Spleen (tissue), 11 donors: ENCODE measurements around the gene E4F1. TPM values are rescaled to one million over a fixed set of nuclear protein-coding genes. Genes with fewer than 3 reads are reported as not detected.

ENCODE experiments used
- DNase-seq: peaks from one replicate; pipeline ENCODE4 v3.0.0-alpha.2; 2020
- H3K27ac ChIP-seq, 8 donors: fragments of 200-600 bp; sonication (generic) in 7 of 8; 1 replicate in 4 of 8; 2 replicates in 4 of 8; pipeline versions ENCODE4 v1.5.0 to v1.8.0; 2016 to 2021; ENCODE audit warnings: inconsistent platforms in 4 of 8, mild to moderate bottlenecking in 4 of 8, moderate library complexity in 1 of 8
- H3K27me3 ChIP-seq, 7 donors: fragments of 200-600 bp; sonication (generic) in 6 of 7; replicated peaks in 1 of 7; 1 replicate in 4 of 7; 2 replicates in 3 of 7; pipeline versions ENCODE4 v1.5.0 to v1.8.0; 2016 to 2021; ENCODE audit warnings: inconsistent platforms in 3 of 7, mild to moderate bottlenecking in 1 of 7
- H3K36me3 ChIP-seq, 6 donors: fragments of 200-600 bp; sonication (generic) in 5 of 6; 1 replicate in 4 of 6; 2 replicates in 2 of 6; pipeline versions ENCODE4 v1.5.0 to v1.8.0; 2016 to 2021; ENCODE audit warnings: inconsistent platforms in 2 of 6
- H3K4me1 ChIP-seq, 6 donors: fragments of 200-600 bp; sonication (generic) in 5 of 6; 1 replicate in 3 of 6; 2 replicates in 3 of 6; pipeline versions ENCODE4 v1.5.0 to v1.8.0; 2016 to 2021; ENCODE audit warnings: inconsistent platforms in 3 of 6
- H3K4me3 ChIP-seq, 8 donors: fragments of 200-600 bp; sonication (generic) in 7 of 8; 1 replicate in 4 of 8; 2 replicates in 4 of 8; pipeline versions ENCODE4 v1.5.0 to v1.8.0; 2016 to 2021; ENCODE audit warnings: inconsistent platforms in 4 of 8, mild to moderate bottlenecking in 4 of 8, moderate library complexity in 2 of 8
- H3K9me3 ChIP-seq, 8 donors: fragments of 200-600 bp; sonication (generic) in 7 of 8; 1 replicate in 4 of 8; 2 replicates in 4 of 8; pipeline versions ENCODE4 v1.5.0 to v1.8.0; 2016 to 2021; ENCODE audit warnings: inconsistent platforms in 4 of 8
- CTCF ChIP-seq, 11 experiments: fragments of 200-600 bp in 7 of 11; fragments of 450-650 bp in 4 of 11; sonication (generic) in 4 of 11; IDR thresholded peaks in 8 of 11; conservative IDR thresholded peaks in 3 of 11; 1 replicate in 7 of 11; 2 replicates in 4 of 11; pipeline versions ENCODE4 v1.4.0 to v1.8.0; 2016 to 2021; ENCODE audit warnings: antibody characterized with exemption in 11 of 11, inconsistent platforms in 4 of 11, mild to moderate bottlenecking in 1 of 11
- POLR2A ChIP-seq, 3 donors: fragments of 450-650 bp; IDR thresholded peaks; one replicate each; pipeline ENCODE4 v1.5.1; 2017; ENCODE audit warnings: antibody characterized with exemption in 3 of 3, mild to moderate bottlenecking in 1 of 3
- POLR2AphosphoS5 ChIP-seq, 3 donors: sonication (generic); formaldehyde crosslinking; IDR thresholded peaks; one replicate each; pipeline ENCODE4 v1.5.1; 2017; ENCODE audit warnings: antibody characterized with exemption in 3 of 3
- WGBS, 5 donors: extraction: QIAGEN DNeasy Blood & Tissue Kit in 3 of 5; methylation state at CpG; one replicate each; pipeline versions ENCODE4 v1.1.5 to v1.1.7; 2013 to 2018; 5-methylcytosine and 5-hydroxymethylcytosine counted together
- intact Hi-C: fragments of 100-400 bp; cut with DNase I; formaldehyde crosslinking; loops from one replicate; pipeline ENCODE4 v1.15.0; 2023; ENCODE audit warnings: low total_unique reads
- polyA plus RNA-seq, 3 donors: library from polyadenylated mRNA; stranded (reverse); fragments of 200-250 nt; gene quantifications; one replicate each; pipeline ENCODE4 v1.2.1, GENCODE V29; 2013
- total RNA-seq, 7 donors: library from RNA; depleted of rRNA in 3 of 7; stranded (reverse); fragments of >200 nt in 3 of 7; fragmentation: NEBNext Ultra II Directional in 4 of 7; extraction: Animal tissue kit (Norgen Biotek cat#: 25700) in 4 of 7; gene quantifications; one replicate each; pipeline versions ENCODE4 v1.1.0 to v1.2.1, GENCODE V29; 2016 to 2021
- donor health status: healthy with polysubstance abuse.
- donor health status: DM: no; HTN: no; CAD: no; lungs with moderate emphysema.
- donor health status: DM: no; HTN: no; CAD: no.
- donor health status: Bipolar disorder and iron deficiency.
- donor health status: healthy.
- donor health status: DM: no; HTN: no; CAD: no.
- donor health status: DM: yes; HTN: yes; CAD: no.

Gene E4F1
- total and polyA plus RNA-seq, 10 donors, result 20.8 to 41.4 (median 29.1) TPM

GRCh38 chr16:2228161-2228824, 4.9 kb downstream of the E4F1 start:
- H3K4me3 ChIP-seq, result no peak overlapping the region
- peaks cover 0 to 4% (median 0%) of the 10 kb centered on the region in 7 donors for H3K27me3 ChIP-seq
- no peak overlapping the region for H3K27ac ChIP-seq
- WGBS, 5 donors, result 88 to 99% (median 94%) methylated on average over 5 to 25 of the region's 25 CpGs
- H3K9me3 ChIP-seq, result no peaks in the 10 kb centered on the region
- peaks cover 11 to 75% (median 55%) of the 10 kb centered on the region in 6 donors for H3K36me3 ChIP-seq
- TF ChIP-seq POLR2A (IDR thresholded peaks at IDR 0.05), result no peak
- DNase-seq, result no peak
- peaks cover 13 to 73% (median 54%) of the 10 kb centered on the region in 6 donors for H3K4me1 ChIP-seq
- intact Hi-C loops, result no loop called here

- 67 to 87% (median 81%) methylated on average over 3 to 12 of the region's 12 CpGs for WGBS, 5 donors
- peaks cover 15 to 83% (median 63%) of the 10 kb centered on the region in 6 donors for H3K36me3 ChIP-seq
- TF ChIP-seq POLR2AphosphoS5 (IDR thresholded peaks at IDR 0.05) (peak in 1 of 3 donors; percentile 15), CTCF (IDR thresholded peaks at IDR 0.05 in 8 of 11, conservative IDR thresholded peaks at IDR 0.05 in 3 of 11) (no peak)
- no peaks in the 10 kb centered on the region for H3K9me3 ChIP-seq
- intact Hi-C loops, result no loop called here
- no peak overlapping the region for H3K4me3 ChIP-seq
- H3K27ac ChIP-seq, result no peak overlapping the region
- peak; percentile 67 for DNase-seq
- H3K4me1 ChIP-seq, result peaks cover 12 to 69% (median 51%) of the 10 kb centered on the region in 6 donors
- H3K27me3 ChIP-seq, result peaks cover 0 to 10% (median 0%) of the 10 kb centered on the region in 7 donors
Measured at GRCh38 chr16:2229091-2229490, 5.7 kb downstream of the E4F1 start.

- DNase-seq, result peak; percentile 64
- no peak overlapping the region for H3K4me3 ChIP-seq
- H3K27me3 ChIP-seq, result peaks cover 0 to 17% (median 0%) of the 10 kb centered on the region in 7 donors
- intact Hi-C loops, result no loop called here
- H3K9me3 ChIP-seq, result no peaks in the 10 kb centered on the region
- no peak for TF ChIP-seq POLR2A (IDR thresholded peaks at IDR 0.05)
- TF ChIP-seq CTCF (IDR thresholded peaks at IDR 0.05 in 8 of 11, conservative IDR thresholded peaks at IDR 0.05 in 3 of 11), result no peak
- TF ChIP-seq POLR2AphosphoS5 (IDR thresholded peaks at IDR 0.05), result peak in 1 of 3 donors; percentile 43
- H3K4me1 ChIP-seq, result peaks cover 5 to 63% (median 44%) of the 10 kb centered on the region in 6 donors
- peak overlapping the region in 1 of 8 donors; percentile 32 for H3K27ac ChIP-seq
- 81 to 87% (median 85%) methylated on average over 14 to 23 of the region's 23 CpGs for WGBS, 5 donors
- peaks cover 19 to 90% (median 70%) of the 10 kb centered on the region in 6 donors for H3K36me3 ChIP-seq
Measured at GRCh38 chr16:2229632-2230250, 6.3 kb downstream of the E4F1 start.

- 75 to 85% (median 78%) methylated on average over 8 to 13 of the region's 13 CpGs for WGBS, 5 donors
- H3K4me3 ChIP-seq, result no peak overlapping the region
- peaks cover 2 to 57% (median 38%) of the 10 kb centered on the region in 6 donors for H3K4me1 ChIP-seq
- peaks cover 19 to 96% (median 76%) of the 10 kb centered on the region in 6 donors for H3K36me3 ChIP-seq
- peak overlapping the region in 5 of 8 donors; percentile 30 to 58 (median 51) for H3K27ac ChIP-seq
- peaks cover 0 to 23% (median 0%) of the 10 kb centered on the region in 7 donors for H3K27me3 ChIP-seq
- no peaks in the 10 kb centered on the region for H3K9me3 ChIP-seq
- intact Hi-C loops, result no loop called here
- DNase-seq, result peak; percentile 77
- TF ChIP-seq POLR2AphosphoS5 (IDR thresholded peaks at IDR 0.05) (peak; percentile 40 to 78 (median 74)), CTCF (IDR thresholded peaks at IDR 0.05 in 8 of 11, conservative IDR thresholded peaks at IDR 0.05 in 3 of 11) (no peak), POLR2A (IDR thresholded peaks at IDR 0.05) (no peak)
Measured at GRCh38 chr16:2230376-2230775, 7.0 kb downstream of the E4F1 start.
